ENCODE measurements around the gene OBSCN. TPM values are rescaled to one million over a fixed set of nuclear protein-coding genes. Genes with fewer than 3 reads are reported as not detected.

The OBSCN gene
- total and polyA plus RNA-seq, 4 donors: 0.54 to 5.6 (median 2.7) TPM

- no peak for TF ChIP-seq RXRA (IDR thresholded peaks at IDR 0.05)
- no peak for TF ChIP-seq CTCF (IDR thresholded peaks at IDR 0.05; ENCODE audit: low read depth, low read length, missing input control)
- no peak for TF ChIP-seq NR2F2 (IDR thresholded peaks at IDR 0.05)
- no peak for TF ChIP-seq ATF3 (IDR thresholded peaks at IDR 0.05)
- no peak for TF ChIP-seq EGR1 (IDR thresholded peaks at IDR 0.05; ENCODE audit: low read depth in 2 of 2)
- Histone ChIP-seq H3K4me1 (ENCODE audit: control insufficient read depth in 4 of 4, insufficient read depth in 4 of 4, low read length in 3 of 4) (no peaks in the 10 kb centered on the region), H3K4me3 (ENCODE audit: low read depth in 1 of 3, low read length in 3 of 3) (no peak overlapping the region), H3K36me3 (ENCODE audit: control insufficient read depth in 4 of 4, insufficient read depth in 3 of 4, low read depth in 1 of 4, low read length in 3 of 4) (no peaks in the 10 kb centered on the region), H3K27me3 (ENCODE audit: control insufficient read depth in 4 of 4, insufficient read depth in 4 of 4, low read length in 3 of 4) (no peaks in the 10 kb centered on the region), H3K9me3 (ENCODE audit: control insufficient read depth in 4 of 4, low read length in 3 of 4) (peaks cover 0 to 9% (median 1%) of the 10 kb centered on the region in 4 donors), H3K9ac (ENCODE audit: low read depth in 1 of 2, low read length in 2 of 2) (no peak overlapping the region), H3K27ac (ENCODE audit: low read depth in 1 of 2, low read length in 2 of 2) (no peak overlapping the region)
- DNase-seq (ENCODE audit: low spot score): no peak
- WGBS: 92% methylated on average over 1 of the region's 1 CpG
These were observed 25.3 kb downstream of the OBSCN start for GRCh38 chr1:228233136-228233535.

GRCh38 chr1:228234921-228235320 is 27.1 kb downstream of the OBSCN start:
- DNase-seq (ENCODE audit: low spot score): no peak

More at GRCh38 chr1:228234921-228235320, 27.1 kb downstream of the OBSCN start:
- H3K9me3 ChIP-seq (ENCODE audit: control insufficient read depth in 4 of 4, low read length in 3 of 4): peaks cover 0 to 9% (median 1%) of the 10 kb centered on the region in 4 donors
- H3K27me3 ChIP-seq (ENCODE audit: control insufficient read depth in 4 of 4, insufficient read depth in 4 of 4, low read length in 3 of 4): no peaks in the 10 kb centered on the region
- H3K9ac ChIP-seq (ENCODE audit: low read depth in 1 of 2, low read length in 2 of 2): no peak overlapping the region
- no peaks in the 10 kb centered on the region for H3K4me1 ChIP-seq (ENCODE audit: control insufficient read depth in 4 of 4, insufficient read depth in 4 of 4, low read length in 3 of 4)
- TF ChIP-seq MAX (IDR thresholded peaks at IDR 0.05) (no peak), ZBTB33 (IDR thresholded peaks at IDR 0.05) (no peak), HNF4A (conservative IDR thresholded peaks at IDR 0.05) (no peak), RXRA (IDR thresholded peaks at IDR 0.05) (no peak), FOXA2 (IDR thresholded peaks at IDR 0.05) (no peak), GABPA (IDR thresholded peaks at IDR 0.05 in 1 of 2, conservative IDR thresholded peaks at IDR 0.05 in 1 of 2) (no peak), JUND (IDR thresholded peaks at IDR 0.05) (no peak), ATF3 (IDR thresholded peaks at IDR 0.05) (no peak), REST (IDR thresholded peaks at IDR 0.05) (no peak), TAF1 (conservative IDR thresholded peaks at IDR 0.05) (no peak), RAD21 (IDR thresholded peaks at IDR 0.05) (no peak), EGR1 (IDR thresholded peaks at IDR 0.05; ENCODE audit: low read depth in 2 of 2) (no peak), YY1 (IDR thresholded peaks at IDR 0.05) (no peak)
- 82% methylated on average over 2 of the region's 2 CpGs for WGBS
- no peak overlapping the region for H3K27ac ChIP-seq (ENCODE audit: low read depth in 1 of 2, low read length in 2 of 2)
- H3K36me3 ChIP-seq (ENCODE audit: control insufficient read depth in 4 of 4, insufficient read depth in 3 of 4, low read depth in 1 of 4, low read length in 3 of 4): peaks cover 0 to 3% (median 0%) of the 10 kb centered on the region in 4 donors
- H3K4me3 ChIP-seq (ENCODE audit: low read depth in 1 of 3, low read length in 3 of 3): no peak overlapping the region
